Parathyroid adenoma (tissue), 2 donors: Measurements from ENCODE around the gene PGBD5.

Source experiments
- H2AFZ ChIP-seq: fragments of 300-600 bp; sonication (generic); one replicate; pipeline ENCODE4 v1.7.0; 2017; ENCODE audit warnings: antibody characterized with exemption, mild to moderate bottlenecking
- H3K27ac ChIP-seq: fragments of 300-600 bp; sonication (generic); one replicate; pipeline ENCODE4 v1.7.0; 2017
- H3K27me3 ChIP-seq: fragments of 300-600 bp; sonication (generic); one replicate; pipeline ENCODE4 v1.7.0; 2017; ENCODE audit warnings: low read length; ENCODE audit not compliant: control insufficient read depth, insufficient read depth
- H3K36me3 ChIP-seq: fragments of 300-600 bp; sonication (generic); one replicate; pipeline ENCODE4 v1.7.0; 2017; ENCODE audit warnings: low read length; ENCODE audit not compliant: control insufficient read depth, insufficient read depth
- H3K4me1 ChIP-seq: fragments of 300-600 bp; sonication (generic); one replicate; pipeline ENCODE4 v1.7.0; 2017; ENCODE audit warnings: control low read depth
- H3K4me2 ChIP-seq: fragments of 300-600 bp; sonication (generic); one replicate; pipeline ENCODE4 v1.7.0; 2017; ENCODE audit warnings: low read length
- H3K4me3 ChIP-seq: fragments of 300-600 bp; sonication (generic); one replicate; pipeline ENCODE4 v1.7.0; 2017; ENCODE audit warnings: low read depth, low read length
- H3K79me2 ChIP-seq: fragments of 300-600 bp; sonication (generic); one replicate; pipeline ENCODE4 v1.7.0; 2017; ENCODE audit warnings: control low read depth
- H3K9ac ChIP-seq: fragments of 300-600 bp; sonication (generic); one replicate; pipeline ENCODE4 v1.7.0; 2017; ENCODE audit warnings: mild to moderate bottlenecking
- H3K9me3 ChIP-seq: fragments of 300-600 bp; sonication (generic); one replicate; pipeline ENCODE4 v1.7.0; 2017; ENCODE audit warnings: low read length; ENCODE audit not compliant: control insufficient read depth
- CTCF ChIP-seq: fragments of 300-600 bp; sonication (generic); IDR thresholded peaks from one replicate; pipeline ENCODE4 v1.7.0; 2017; ENCODE audit warnings: antibody characterized with exemption, mild to moderate bottlenecking
- donor health status: primary hyperparathyroidism.

Gene PGBD5

GRCh38 chr1:230456478-230456877, 30.3 kb upstream of the PGBD5 start:
- no peaks in the 10 kb centered on the region for H3K27me3 ChIP-seq
- H3K27ac ChIP-seq = no peak overlapping the region
- no peaks in the 10 kb centered on the region for H3K79me2 ChIP-seq
- H3K9me3 ChIP-seq = no peaks in the 10 kb centered on the region
- no peak overlapping the region for H3K4me3 ChIP-seq
- no peak overlapping the region for H3K4me2 ChIP-seq
- no peaks in the 10 kb centered on the region for H3K4me1 ChIP-seq
- H2AFZ ChIP-seq = no peak overlapping the region
- no peak for TF ChIP-seq CTCF
- no peaks in the 10 kb centered on the region for H3K36me3 ChIP-seq
- no peak overlapping the region for H3K9ac ChIP-seq

- no peak for TF ChIP-seq CTCF
- H2AFZ ChIP-seq = no peak overlapping the region
- H3K9me3 ChIP-seq = no peaks in the 10 kb centered on the region
- H3K27me3 ChIP-seq = no peaks in the 10 kb centered on the region
- no peak overlapping the region for H3K4me2 ChIP-seq
- no peak overlapping the region for H3K4me3 ChIP-seq
- H3K9ac ChIP-seq = no peak overlapping the region
- no peaks in the 10 kb centered on the region for H3K79me2 ChIP-seq
- H3K4me1 ChIP-seq = no peaks in the 10 kb centered on the region
- no peaks in the 10 kb centered on the region for H3K36me3 ChIP-seq
- no peak overlapping the region for H3K27ac ChIP-seq
Observed at GRCh38 chr1:230455291-230455690, 29.2 kb upstream of the PGBD5 start.

- H3K27me3 ChIP-seq = no peaks in the 10 kb centered on the region
- no peak overlapping the region for H2AFZ ChIP-seq
- H3K36me3 ChIP-seq = no peaks in the 10 kb centered on the region
- H3K9me3 ChIP-seq = no peaks in the 10 kb centered on the region
- H3K4me3 ChIP-seq = no peak overlapping the region
- no peak for TF ChIP-seq CTCF
- H3K9ac ChIP-seq = no peak overlapping the region
- no peaks in the 10 kb centered on the region for H3K4me1 ChIP-seq
- H3K4me2 ChIP-seq = no peak overlapping the region
- no peaks in the 10 kb centered on the region for H3K79me2 ChIP-seq
- no peak overlapping the region for H3K27ac ChIP-seq
Observed at GRCh38 chr1:230453377-230453776, 27.2 kb upstream of the PGBD5 start.

- no peak overlapping the region for H3K4me2 ChIP-seq
- H3K79me2 ChIP-seq = no peaks in the 10 kb centered on the region
- no peak overlapping the region for H3K4me3 ChIP-seq
- H3K27me3 ChIP-seq = no peaks in the 10 kb centered on the region
- H3K4me1 ChIP-seq = no peaks in the 10 kb centered on the region
- no peaks in the 10 kb centered on the region for H3K9me3 ChIP-seq
- no peak for TF ChIP-seq CTCF
- H3K9ac ChIP-seq = no peak overlapping the region
- H3K27ac ChIP-seq = no peak overlapping the region
- no peak overlapping the region for H2AFZ ChIP-seq
- H3K36me3 ChIP-seq = no peaks in the 10 kb centered on the region
Observed at GRCh38 chr1:230441183-230442029, 15.3 kb upstream of the PGBD5 start.

GRCh38 chr1:230435108-230435507, 9.0 kb upstream of the PGBD5 start:
- Histone ChIP-seq H3K4me3 (no peak overlapping the region), H3K9ac (no peak overlapping the region), H3K27me3 (no peaks in the 10 kb centered on the region), H3K79me2 (no peaks in the 10 kb centered on the region), H3K9me3 (no peaks in the 10 kb centered on the region), H2AFZ (no peak overlapping the region), H3K4me1 (no peaks in the 10 kb centered on the region), H3K36me3 (no peaks in the 10 kb centered on the region), H3K4me2 (no peak overlapping the region), H3K27ac (no peak overlapping the region)
- no peak for TF ChIP-seq CTCF
